ENCODE data around the gene CFAP69. TPM values are rescaled to one million over a fixed set of nuclear protein-coding genes. Genes with fewer than 3 reads are reported as not detected.
"Not testable (repeated sequence)": the region's sequence is repeated elsewhere in the genome, so short reads cannot be mapped to it uniquely, and the experiment has no call there.

The CFAP69 gene
- total RNA-seq, 2 experiments from 2014 or later, result not detected

DNA sequence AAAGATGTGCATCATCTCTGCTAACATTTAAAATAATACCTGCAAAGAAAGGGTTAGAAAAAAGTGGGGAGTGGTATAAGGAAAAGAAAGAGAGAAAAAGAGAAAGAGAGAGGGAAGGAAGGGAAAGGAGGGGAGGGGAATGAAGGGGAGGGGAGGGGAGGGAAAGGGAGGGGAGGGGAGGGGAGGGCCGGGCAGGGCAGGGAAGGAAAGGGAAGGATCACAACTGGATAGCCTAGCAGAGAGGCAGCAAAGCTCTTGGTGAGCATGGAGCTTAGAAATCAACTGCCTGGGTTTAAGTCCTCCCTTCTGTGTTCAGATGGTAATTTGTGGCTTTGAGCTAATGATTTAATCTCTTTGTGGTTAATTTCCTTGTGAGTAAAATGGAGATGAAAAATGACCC is 81.5 kb downstream of the CFAP69 start:
- intact Hi-C loops (cut with DNase I, micrococcal nuclease), result no loop called here
- Histone ChIP-seq H3K27ac (ENCODE audit: low read depth in 1 of 2, low read length in 2 of 2) (no peak overlapping the region), H3K4me1 (ENCODE audit: insufficient read depth, low read length) (no peaks in the 10 kb centered on the region), H3K9me3 (ENCODE audit: control insufficient read depth in 1 of 2, insufficient read depth in 1 of 2, low read length in 2 of 2) (no peaks in the 10 kb centered on the region), H3K36me3 (ENCODE audit: insufficient read depth, low read length) (no peaks in the 10 kb centered on the region), H3K4me3 (ENCODE audit: low read length) (no peak overlapping the region), H3K27me3 (ENCODE audit: control insufficient read depth in 1 of 2, insufficient read depth in 2 of 2, low read length in 2 of 2) (peaks cover 8 to 20% of the 10 kb centered on the region in 2 experiments)
- ATAC-seq (ENCODE audit: poor library complexity) (no peak), DNase-seq (no peak)
- Mint-ChIP-seq H3K27me3 (peaks cover 30% of the 10 kb centered on the region), H3K4me1 (ENCODE audit: low read depth) (peaks cover 3% of the 10 kb centered on the region), H3K27ac (no peak overlapping the region), H3K36me3 (ENCODE audit: low read depth) (no peaks in the 10 kb centered on the region), H3K9me3 (no peaks in the 10 kb centered on the region), H3K4me3 (no peak overlapping the region)
- ChIA-PET CTCF (no interaction called here), POLR2A (no interaction called here)
- TF ChIP-seq, protein P1, sequence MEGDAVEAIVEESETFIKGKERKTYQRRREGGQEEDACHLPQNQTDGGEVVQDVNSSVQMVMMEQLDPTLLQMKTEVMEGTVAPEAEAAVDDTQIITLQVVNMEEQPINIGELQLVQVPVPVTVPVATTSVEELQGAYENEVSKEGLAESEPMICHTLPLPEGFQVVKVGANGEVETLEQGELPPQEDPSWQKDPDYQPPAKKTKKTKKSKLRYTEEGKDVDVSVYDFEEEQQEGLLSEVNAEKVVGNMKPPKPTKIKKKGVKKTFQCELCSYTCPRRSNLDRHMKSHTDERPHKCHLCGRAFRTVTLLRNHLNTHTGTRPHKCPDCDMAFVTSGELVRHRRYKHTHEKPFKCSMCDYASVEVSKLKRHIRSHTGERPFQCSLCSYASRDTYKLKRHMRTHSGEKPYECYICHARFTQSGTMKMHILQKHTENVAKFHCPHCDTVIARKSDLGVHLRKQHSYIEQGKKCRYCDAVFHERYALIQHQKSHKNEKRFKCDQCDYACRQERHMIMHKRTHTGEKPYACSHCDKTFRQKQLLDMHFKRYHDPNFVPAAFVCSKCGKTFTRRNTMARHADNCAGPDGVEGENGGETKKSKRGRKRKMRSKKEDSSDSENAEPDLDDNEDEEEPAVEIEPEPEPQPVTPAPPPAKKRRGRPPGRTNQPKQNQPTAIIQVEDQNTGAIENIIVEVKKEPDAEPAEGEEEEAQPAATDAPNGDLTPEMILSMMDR (IDR thresholded peaks at IDR 0.05), result no peak

DNA sequence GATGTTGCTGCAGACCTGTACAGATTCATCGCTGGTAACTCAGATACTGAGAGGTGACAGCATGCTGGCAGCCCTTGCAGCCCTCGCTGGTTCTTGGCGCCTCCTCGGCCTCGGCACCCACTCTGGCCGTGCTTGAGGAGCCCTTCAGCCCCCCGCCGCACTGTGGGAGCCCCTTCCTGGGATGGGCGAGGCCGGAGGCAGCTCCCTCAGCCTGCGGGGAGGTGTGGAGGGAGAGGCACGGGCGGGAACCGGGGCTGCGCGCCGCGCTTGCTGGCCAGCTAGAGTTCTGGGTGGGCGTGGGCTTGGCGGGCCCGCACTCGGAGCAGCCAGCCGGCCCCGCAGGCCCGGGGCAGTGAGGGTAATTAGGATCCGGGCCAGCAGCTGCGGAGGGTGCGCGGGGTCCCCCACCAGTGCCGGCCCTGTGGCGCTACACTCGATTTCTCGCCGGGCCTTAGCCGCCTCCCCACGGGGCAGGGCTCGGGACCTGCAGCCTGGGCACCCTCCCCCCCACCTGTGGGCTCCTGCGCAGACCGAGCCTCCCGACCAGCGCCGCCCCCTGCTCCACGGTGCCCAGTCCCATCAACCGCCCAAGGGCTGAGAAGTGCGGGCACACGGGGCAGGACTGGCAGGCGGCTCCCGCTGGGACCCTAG is 89.3 kb downstream of the CFAP69 start:
- H3K27me3 Mint-ChIP-seq, result peaks cover 19% of the 10 kb centered on the region
- ChIA-PET POLR2A (no interaction called here), CTCF (no interaction called here)
- no peaks in the 10 kb centered on the region for H3K4me1 Mint-ChIP-seq (ENCODE audit: low read depth)
- Histone ChIP-seq H3K4me3 (ENCODE audit: low read length) (no peak overlapping the region), H3K4me1 (ENCODE audit: insufficient read depth, low read length) (no peaks in the 10 kb centered on the region), H3K9me3 (ENCODE audit: control insufficient read depth in 1 of 2, insufficient read depth in 1 of 2, low read length in 2 of 2) (no peaks in the 10 kb centered on the region), H3K27ac (ENCODE audit: low read depth in 1 of 2, low read length in 2 of 2) (no peak overlapping the region), H3K27me3 (ENCODE audit: control insufficient read depth in 1 of 2, insufficient read depth in 2 of 2, low read length in 2 of 2) (no peaks in the 10 kb centered on the region), H3K36me3 (ENCODE audit: insufficient read depth, low read length) (no peaks in the 10 kb centered on the region)
- intact Hi-C loops (cut with DNase I, micrococcal nuclease), result no loop called here
- H3K4me3 Mint-ChIP-seq, result no peak overlapping the region
- TF ChIP-seq, protein P1 (IDR thresholded peaks at IDR 0.05), result no peak
- H3K9me3 Mint-ChIP-seq, result no peaks in the 10 kb centered on the region
- no peak for DNase-seq
- no peaks in the 10 kb centered on the region for H3K36me3 Mint-ChIP-seq (ENCODE audit: low read depth)
- no peak for ATAC-seq (ENCODE audit: poor library complexity)
- H3K27ac Mint-ChIP-seq, result no peak overlapping the region

DNA sequence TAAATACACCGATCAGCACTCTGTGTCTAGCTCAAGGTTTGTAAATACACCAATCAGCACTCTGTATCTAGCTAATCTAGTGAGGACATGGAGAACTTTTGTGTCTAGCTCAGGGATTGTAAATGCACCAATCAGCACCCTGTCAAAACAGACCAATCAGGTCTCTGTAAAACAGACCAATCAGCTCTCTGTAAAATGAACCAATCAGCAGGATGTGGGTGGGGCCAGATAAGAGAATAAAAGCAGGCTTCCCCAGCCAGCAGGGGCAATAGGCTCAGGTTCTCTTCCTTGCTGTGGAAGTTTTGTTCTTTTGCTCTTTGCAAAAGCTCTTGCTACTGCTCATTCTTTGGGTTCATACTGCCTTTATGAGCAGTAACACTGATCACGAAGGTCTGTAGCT is 90.0 kb downstream of the CFAP69 start:
- H3K27ac ChIP-seq (ENCODE audit: low read depth in 1 of 2, low read length in 2 of 2); H3K4me1 ChIP-seq (ENCODE audit: insufficient read depth, low read length); H3K27ac Mint-ChIP-seq; H3K9me3 ChIP-seq (ENCODE audit: control insufficient read depth in 1 of 2, insufficient read depth in 1 of 2, low read length in 2 of 2); H3K27me3 ChIP-seq (ENCODE audit: control insufficient read depth in 1 of 2, insufficient read depth in 2 of 2, low read length in 2 of 2); H3K4me3 ChIP-seq (ENCODE audit: low read length); H3K4me1 Mint-ChIP-seq (ENCODE audit: low read depth); H3K36me3 Mint-ChIP-seq (ENCODE audit: low read depth); POLR2A ChIA-PET; H3K36me3 ChIP-seq (ENCODE audit: insufficient read depth, low read length); intact Hi-C loops (cut with DNase I, micrococcal nuclease); ATAC-seq (ENCODE audit: poor library complexity); DNase-seq; H3K9me3 Mint-ChIP-seq; H3K4me3 Mint-ChIP-seq; CTCF ChIA-PET: not testable (repeated sequence)
- H3K27me3 Mint-ChIP-seq, result peaks cover 19% of the 10 kb centered on the region

DNA sequence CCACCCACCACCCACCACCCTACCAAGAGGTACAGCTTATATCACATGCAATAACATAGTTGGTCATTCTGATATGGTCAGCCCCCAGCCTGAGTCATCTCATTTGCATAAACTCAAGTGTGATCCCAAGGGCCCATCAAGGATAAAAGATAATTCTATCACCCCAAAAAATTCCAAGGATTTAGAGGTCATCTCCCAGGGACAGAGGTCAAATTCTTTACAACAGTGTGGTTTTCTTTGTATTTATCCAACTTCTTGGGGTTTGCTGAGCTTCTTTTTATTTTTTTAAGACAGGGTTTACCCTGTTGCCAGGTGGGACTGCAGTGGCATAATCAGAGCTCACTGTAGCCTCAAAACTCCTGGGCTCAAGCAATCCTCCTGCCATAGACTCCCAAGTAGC is 92.1 kb downstream of the CFAP69 start:
- Mint-ChIP-seq H3K27ac (no peak overlapping the region), H3K4me1 (ENCODE audit: low read depth) (no peaks in the 10 kb centered on the region), H3K4me3 (no peak overlapping the region), H3K27me3 (peaks cover 15% of the 10 kb centered on the region), H3K36me3 (ENCODE audit: low read depth) (no peaks in the 10 kb centered on the region), H3K9me3 (no peaks in the 10 kb centered on the region)
- Histone ChIP-seq H3K9me3 (ENCODE audit: control insufficient read depth in 1 of 2, insufficient read depth in 1 of 2, low read length in 2 of 2) (no peaks in the 10 kb centered on the region), H3K27ac (ENCODE audit: low read depth in 1 of 2, low read length in 2 of 2) (no peak overlapping the region), H3K4me3 (ENCODE audit: low read length) (no peak overlapping the region), H3K4me1 (ENCODE audit: insufficient read depth, low read length) (no peaks in the 10 kb centered on the region), H3K36me3 (ENCODE audit: insufficient read depth, low read length) (no peaks in the 10 kb centered on the region), H3K27me3 (ENCODE audit: control insufficient read depth in 1 of 2, insufficient read depth in 2 of 2, low read length in 2 of 2) (no peaks in the 10 kb centered on the region)
- intact Hi-C loops (cut with DNase I, micrococcal nuclease), result no loop called here
- ATAC-seq (ENCODE audit: poor library complexity) (no peak), DNase-seq (no peak)
- ChIA-PET CTCF (no interaction called here), POLR2A (interaction anchor here (1.4 kb wide), 1 partner anchor 9 kb away, joined by 4 read pairs; the partner anchor contains the start of gene GTPBP10)
- TF ChIP-seq, protein P1 (IDR thresholded peaks at IDR 0.05), result no peak

Data from CD4-positive, alpha-beta T cell (primary cell).